Stimulated activated CD4-positive, alpha-beta T cell treated with anti-CD3 and anti-CD28 coated beads, TNF-alpha, amount 100 ng/mL, for 48 hours (primary cell): ENCODE measurements around the gene PEPD.

Source experiments
- DNase-seq, 3 donors: peaks; one replicate each; pipeline ENCODE4 v3.0.0-alpha.2; 2020; ENCODE audit warnings: low read depth in 3 of 3

PEPD gene

DNA sequence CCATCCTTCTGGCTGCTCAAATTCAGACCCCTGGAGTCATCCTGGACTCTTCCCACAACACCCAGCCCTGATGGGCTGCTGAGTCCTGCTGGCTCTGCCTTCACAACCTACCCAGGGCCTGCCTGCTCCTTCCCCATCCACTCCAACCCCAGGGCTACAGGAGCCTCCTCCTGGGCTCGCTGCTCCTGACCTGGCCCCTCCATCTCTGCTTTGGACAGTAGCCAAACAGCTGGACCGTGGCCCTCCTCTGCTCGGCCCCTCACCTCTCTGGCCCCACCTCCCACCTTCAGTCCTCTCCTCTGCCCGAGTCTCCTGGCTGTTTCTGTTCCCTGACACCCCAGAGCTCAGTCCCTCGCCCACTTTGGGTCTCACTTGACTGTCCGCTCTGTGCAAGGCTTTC is 81.3 kb downstream of the PEPD start:
- DNase-seq, result no peak

DNA sequence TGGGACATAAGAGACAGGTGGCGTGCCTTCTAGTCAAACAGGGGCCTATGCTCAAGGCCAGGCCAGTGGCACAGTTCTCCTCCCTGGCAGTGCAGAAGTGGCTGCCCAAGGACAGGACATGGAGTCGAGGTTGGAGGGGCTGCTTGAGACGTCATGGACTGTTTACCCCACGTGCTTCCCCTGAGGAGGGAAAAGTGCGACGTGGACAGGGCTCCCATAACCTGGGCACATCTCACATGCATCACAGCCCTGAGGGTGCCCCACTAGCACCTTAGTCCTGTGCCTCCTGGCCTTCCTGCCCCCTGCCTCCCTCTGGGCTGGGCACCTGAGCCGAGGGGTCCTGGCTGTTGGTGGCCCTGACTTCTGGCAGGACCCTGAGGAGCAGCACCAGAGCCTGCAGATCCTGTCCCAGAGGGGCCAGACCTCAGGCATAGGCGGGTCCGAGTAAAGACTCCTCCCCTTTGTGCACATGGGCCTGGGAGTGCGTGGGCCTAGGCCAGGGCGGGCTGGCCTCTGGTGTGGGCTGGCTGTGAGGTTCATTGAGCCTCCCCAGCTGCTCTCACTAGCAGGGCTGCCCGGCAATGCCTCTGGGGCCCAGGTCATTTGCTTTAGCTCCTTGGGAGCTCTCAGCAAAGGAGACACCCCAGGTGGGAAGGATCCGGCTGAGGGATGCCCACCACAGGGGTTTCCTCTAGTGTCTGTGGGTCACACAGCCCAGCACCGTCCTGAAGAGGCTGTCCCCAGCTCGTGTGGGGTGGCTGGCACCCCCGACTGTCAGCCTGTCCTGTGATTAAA is 82.4 kb downstream of the PEPD start:
- no peak for DNase-seq

DNA sequence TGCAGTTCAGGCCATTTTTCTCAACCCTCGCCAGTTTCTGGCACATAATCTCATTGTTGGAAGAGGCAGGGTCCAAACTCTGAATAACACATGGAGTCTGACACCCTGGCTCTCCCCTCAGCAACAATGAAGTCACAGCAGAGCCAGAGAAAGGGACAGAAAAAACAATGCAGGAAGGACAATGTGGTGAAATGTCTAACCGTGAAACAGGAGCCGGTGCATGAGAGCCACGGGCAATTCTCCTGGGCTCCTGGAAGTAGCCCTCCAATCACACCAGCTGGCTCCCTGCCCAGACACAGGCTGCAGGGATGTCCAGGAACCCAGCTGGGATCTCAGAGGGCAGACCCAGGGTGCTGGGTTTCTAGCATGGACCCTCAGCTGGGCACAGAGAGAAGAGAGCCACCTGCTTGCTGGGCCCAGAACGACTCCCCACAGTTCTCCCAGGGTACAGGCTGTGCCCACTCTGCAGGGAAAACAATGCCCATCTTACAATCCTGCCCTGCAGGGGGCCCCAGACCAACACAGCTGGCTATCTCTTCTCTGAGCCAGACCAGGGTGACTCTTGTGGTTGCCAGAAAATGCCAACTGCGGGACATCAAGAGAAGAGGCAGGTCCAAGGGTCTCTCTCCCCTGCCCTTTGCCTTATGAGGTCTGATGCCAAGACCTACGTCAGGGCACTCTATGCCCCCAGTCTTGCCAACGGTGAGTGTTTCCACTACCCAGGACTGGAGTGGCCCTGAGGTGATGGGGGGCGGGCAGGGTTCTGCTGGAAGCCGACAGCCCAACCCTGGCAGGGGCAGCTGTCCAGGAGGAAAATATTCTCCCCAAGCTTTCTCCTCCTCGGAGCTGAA is 83.5 kb downstream of the PEPD start:
- DNase-seq, result no peak

DNA sequence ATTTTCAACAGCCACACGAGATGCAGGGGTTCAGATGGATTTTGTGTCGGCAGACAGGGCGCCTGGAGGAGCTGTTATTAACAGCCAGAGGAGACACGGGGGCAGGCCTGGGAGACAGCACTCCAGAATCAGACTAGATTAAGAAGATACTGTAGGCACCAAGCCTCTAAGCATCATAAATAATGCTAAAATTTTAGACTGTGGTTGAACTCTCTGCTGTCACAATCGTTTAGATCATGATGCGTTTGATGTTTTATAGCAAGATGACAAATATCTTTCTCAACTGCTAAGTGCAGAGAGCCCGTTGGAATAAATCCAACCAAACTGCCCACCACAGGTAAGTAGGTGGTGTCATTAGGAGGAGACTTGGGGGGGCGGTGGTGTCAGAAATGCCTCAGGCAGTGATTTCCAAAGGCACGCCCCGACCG is 84.2 kb downstream of the PEPD start:
- no peak for DNase-seq

DNA sequence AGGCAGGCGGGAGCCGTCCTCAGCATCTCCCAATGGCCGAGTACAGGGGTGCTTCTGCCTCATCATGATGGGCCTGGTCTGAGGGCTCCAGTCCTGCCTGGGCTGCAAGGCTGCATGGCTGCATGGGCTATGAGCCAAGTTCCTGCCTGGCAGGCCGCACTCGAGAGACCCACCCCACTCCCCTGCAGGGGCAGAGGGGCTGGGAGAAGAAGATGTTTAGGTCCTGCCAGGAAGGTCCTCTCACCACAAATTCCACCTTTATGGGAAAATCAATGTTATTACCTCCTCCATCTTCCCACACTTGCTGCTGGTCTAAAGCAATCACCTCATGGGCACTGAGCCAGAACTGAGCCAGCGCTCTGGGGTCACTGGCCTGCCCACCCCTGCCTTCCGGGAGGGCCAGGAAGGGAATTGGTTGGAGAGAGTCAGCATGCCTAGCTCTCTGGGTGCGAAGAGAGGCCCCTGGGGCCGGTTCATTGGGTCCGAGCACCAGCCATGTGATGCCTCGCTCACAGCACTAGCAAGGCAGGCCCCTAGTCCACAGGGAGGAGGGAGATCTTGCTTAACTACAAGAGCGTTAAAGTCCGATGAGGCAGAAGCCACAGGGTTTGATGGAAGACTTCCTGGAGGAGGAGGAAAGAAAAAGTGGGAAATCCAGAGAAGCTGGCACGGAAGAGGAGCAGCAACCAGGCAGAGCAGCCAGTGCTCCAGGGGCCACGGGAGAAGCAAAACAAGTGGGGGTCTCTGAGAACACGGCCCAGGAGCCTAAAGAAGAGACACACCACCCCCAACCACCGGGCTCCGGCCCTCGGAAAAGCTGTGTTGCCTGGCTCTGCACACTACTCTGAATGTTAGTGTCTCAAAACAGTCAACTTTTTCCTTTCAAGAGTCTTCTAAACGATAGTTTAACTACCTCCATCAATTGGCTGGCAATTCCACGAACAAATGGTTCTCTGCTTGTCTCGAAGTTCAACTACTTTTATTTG is 84.9 kb downstream of the PEPD start:
- DNase-seq, result no peak

DNA sequence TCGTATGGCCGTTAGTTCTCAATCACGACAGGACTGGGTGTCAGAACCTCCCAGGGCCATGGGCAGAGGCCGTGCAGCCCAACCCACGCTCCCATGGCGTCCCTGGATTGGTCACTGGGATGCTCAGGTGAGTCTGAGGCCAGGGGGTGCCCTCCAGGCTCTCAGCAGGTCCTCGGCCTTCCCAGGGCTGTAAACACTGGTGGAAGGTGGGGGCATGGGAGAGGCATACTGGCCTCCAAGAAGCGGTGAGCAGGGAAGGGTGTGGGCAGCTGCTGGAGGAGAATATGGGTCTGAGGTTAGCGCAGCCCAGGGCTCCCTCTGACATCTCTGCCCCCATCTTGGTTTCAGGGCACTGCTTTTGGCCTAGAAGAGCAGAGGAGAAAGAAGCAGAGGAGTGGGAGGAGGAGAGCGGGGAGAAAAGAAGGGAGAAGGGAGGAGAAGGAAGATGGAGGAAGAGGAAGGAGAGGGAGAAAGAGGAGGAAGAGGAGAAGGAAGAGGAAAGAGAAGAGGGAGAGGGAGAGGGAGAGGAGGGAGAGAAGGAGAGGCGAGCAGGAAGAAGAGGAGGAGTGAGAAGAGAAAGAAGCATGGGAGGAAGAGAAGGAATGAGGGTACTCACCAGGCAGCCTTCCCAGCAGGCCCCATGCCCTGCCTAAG is 85.8 kb downstream of the PEPD start:
- DNase-seq, result no peak

DNA sequence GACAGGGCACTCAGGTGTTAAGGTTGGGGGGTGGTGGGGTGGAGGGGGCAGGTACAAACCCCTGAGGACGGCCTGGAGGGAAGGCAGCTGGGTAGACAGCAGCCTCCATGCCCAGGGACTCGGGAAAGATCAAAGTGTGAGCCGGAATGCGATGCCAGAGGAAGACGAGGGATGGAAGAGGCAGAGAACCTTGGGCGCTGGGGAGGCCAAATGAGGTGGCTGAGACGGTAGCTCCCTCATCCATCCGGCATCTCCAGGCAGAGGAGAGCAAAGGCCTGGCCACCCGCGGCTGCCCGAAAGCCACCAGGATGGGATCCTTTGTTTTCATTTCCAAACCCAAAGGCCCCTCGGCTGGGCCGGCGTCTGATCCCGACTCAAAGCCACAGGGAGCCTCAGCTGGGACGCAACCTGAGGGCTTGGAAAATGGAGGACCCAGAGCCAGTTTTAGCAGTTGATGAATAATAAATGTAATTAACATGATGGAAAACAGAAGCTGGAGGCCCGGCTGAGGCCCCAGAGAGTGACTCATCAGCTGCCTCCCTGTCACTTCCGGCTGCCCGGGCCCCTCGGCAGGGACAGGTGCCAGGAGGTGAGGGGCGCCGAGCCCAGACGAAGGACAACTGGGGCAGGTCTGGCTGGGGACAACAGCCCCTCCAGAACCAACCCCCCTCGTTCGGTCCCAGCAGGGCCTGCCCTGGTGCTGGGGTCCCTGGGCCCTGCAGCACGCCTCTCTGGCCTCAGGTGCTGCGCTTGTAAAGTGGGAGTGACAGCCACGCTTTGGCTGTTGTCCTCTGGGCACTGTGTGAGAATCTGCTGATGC is 86.5 kb downstream of the PEPD start:
- no peak for DNase-seq

DNA sequence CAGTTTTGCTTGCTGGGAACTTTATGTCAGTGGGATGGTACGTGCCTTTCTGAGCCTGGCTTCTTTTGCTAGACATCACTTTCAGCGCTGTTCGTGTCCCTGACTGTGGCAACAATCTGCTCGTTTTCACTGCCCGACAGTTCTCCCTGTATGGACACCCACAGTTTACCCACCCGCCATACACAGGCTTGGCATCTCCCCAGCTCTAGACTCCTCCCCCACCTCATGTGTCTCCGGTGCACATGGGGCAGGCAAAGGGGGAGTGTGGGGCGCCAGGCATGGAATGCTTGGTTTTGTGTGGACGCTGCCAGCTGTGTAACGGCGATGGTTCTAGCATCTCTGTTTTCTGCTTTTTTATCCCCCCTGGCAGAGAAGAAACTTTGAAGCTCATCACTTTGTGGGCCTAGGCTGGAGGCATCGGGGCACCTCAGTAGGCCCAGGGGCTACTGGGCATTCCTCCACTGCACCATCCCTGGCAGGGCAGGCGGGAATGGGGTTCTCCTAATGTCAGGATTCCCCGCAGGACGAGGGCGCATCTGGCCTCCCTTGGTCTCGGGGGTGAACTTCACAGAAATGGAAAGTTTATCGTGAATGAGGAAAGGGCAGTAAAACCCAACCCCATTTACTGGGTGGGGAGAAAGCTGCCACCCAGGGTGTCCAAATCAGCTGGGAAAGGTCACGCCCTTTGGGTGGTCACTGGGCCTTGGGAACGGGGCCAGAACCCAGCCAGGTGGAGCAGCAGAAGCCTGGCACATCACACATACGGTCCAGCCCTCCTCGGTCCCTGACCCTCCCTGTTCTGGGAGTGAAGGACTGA is 87.3 kb downstream of the PEPD start:
- DNase-seq, result no peak

DNA sequence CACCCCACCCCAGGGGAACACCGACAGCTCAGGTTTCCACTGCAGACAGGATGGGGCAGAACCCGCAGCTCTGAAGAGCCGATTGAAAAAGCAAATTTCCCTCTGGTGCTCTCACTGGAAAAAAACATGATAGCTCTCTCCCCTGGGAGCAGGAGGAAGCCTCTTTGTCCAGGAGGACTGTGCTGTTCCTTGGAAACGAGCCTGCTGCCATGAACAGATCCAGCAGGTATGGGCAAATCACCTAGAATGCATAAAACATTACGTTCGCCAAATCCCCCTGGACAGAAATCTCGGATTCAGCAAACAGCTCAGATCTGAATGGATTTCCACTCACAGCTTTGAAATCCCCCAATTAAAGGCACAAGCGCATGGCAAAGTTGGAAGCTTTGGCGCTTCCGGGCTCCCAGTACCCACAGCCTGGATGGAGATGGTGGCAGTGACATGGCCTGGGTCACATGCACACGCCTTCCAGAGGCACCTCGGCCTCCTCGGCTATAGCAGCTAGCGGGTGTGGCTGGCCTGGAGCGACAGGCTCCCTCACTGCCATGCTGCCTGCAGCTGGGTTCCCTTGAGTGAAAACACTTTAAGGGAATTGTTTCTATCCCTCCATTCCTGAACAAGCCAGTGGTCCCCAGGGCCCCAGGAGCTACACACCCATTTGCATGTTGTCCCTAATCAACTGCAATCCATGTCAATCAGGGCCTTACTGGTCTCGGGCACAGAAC is 89.0 kb downstream of the PEPD start:
- no peak for DNase-seq

DNA sequence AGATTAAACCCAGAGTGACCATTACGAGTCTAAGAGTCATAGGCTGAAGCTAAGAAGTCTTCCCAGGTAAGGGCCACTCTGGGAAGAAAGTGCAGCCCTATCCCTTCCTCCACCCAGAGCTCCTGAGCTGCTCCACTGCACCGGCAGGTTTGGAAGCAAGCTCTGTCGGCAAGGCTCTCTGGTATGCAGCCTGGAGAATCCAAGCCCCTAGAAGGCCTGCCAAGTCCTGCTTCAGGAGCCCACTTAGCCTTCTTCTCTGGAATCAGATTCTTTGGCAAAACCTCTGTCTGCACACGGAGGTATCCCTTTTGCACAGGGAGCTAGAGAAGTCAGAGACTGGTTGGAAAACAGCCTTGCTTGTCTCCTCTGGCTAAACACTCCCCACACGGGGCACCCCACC is 89.6 kb downstream of the PEPD start:
- no peak for DNase-seq

DNA sequence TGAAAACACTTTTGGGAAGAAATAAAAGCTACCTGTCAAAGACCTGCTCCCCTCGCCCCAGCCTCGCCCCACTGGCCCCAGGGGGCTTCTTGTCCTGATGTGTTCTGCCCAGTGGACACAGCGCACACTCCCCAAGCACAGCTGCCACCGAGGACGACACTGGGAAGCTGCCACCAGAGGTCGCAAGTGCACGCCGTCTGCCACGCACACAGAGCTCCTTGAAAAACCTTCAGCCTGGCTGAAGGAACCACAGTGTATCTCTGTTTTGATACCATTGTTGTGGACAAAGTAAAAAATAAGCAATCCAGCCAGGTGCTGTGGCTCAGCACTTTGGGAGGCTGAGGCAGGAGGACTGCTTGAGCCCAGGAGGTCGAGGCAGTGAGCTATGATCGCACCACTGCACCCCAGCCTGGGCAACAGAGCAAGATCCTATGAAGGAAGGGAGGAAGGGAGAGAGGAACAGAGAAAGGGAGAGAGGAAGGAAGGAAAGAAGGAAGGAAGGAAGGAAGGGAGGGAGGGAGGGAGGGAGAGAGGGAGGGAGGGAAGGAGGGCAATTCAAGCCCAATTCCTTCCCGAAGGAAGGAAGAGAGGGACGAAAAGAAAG is 90.8 kb downstream of the PEPD start:
- DNase-seq, result peak; percentile 37 to 58 (median 41)

DNA sequence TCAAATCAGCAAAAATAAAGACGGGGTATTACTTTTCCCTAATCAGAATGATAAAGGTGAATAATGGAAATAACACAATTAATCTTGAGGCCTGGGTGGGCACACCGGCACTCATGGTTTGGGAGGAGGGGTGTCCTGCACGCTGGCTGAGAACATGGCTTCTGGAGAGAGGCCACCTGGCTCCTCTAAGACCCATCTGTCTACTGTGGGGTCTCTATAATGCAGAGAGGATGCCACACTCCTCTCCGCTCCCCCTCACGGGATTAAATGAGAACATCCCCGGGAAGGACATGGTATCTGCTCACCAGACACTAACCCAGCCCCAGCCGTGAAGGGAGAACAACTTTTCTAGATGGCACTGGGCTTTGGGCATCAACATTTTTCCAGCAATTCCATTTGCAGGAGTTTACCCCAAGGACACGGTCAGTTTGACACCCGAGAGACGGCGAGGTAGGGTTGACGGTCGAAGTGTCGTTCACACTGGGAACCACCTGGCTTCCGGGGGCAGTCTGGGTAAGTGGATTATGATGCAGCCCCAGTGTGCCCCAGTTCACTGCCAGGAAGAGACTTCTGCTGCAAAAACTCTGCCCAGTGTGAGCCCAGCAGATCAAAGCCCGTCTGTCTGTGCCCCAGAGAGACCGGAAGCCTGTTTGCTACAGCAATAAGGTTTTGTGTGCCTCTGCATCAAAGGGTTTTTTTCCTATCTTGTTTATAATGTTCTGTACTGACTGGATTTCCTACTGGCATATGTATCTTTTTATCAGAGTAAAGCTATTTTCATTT is 91.5 kb downstream of the PEPD start:
- no peak for DNase-seq

DNA sequence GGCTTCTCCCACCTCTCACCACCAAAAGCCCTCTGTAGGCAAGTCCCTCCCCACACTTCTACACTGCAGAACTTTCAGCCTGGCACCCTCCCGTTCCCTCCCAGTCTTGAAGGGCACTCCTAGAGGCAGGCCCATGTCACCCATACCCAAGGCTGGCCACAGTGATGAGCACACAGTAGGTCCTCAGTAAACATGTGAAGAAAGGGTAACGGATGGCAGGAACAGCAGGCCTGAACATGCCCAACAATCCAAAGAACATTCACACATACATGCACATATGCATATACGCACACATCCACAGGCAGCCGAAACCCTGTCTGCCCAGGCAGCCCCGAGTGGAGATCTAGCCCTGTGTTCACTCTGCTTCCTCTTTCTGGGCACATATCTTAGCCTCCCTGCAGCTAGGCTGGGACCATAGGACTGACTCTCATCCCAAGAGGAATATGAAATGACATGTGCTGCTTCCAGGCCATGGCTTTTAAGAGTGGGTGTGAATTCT is 92.9 kb downstream of the PEPD start:
- DNase-seq, result no peak

DNA sequence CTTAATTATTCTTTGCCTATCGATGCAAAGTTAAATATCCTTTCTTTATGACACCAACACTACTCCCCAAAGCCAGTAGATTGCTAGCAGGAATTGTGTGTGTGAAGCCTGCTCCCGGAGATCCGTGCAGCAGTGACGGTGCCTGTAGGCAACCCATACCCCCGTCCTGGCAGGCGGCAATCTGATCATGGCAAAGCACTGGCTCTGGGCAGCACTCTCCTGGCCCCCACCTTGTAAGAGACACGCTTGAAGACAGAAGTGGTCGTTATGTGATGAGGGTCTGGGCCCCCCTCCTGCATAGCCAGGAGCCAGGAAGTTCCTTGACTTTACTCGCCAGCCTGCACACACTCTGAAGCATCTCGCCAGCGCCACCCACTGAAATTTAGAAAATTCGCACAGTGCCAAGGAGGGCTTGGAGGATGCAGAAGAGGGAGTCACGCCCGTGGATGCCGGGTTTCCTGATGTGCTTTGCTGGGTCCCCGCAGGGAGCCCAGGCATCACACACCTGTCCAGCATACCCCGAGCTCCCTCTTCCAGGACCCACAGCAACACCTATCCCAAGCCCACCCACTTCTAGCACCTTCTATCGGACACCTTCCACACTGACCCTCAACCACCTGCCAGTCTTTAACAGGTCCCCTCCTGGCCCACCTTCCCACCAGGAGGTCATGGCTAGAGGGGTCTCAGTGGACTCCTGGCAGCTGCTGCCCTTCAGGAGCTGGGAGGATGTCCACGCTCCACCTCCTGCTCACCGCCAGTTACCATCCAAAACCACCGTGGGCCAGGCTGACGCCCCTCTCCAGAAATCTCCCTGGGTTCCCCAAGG is 93.6 kb downstream of the PEPD start:
- DNase-seq, result no peak

DNA sequence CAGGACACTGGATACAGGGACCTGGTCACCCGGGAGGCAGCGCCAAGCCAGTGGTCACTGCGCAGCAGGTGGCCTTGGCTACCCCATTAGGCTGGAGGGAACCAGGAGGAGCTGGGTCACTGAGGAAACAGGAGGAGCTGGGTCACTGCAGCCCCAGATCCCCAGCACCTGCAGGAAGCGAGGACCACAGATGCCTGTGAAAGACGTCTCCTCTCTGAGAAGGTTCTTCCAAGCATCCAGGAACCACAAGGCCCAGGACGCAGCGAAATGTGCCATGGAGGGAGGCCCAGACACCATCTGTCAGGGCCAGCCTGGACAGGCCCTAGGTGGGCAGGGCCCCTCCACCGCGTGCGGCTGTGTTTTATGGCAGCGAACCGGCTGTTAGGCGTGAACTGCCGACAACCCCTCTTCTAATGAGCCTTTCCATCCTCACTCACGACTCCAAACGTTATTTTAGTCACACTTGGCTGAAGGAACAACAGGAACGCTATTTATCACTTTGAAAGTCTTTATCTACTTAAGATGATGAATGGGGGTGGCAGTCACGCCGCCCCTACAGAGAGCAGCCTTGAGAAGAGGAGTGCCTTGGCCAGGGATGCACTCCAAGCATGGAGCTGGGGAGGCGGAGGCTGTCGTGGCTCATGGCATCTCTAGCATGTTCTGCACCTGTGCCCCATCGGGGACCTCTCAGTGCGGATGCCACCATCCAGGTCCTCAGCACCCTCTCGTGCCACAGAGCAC is 94.8 kb downstream of the PEPD start:
- no peak for DNase-seq

DNA sequence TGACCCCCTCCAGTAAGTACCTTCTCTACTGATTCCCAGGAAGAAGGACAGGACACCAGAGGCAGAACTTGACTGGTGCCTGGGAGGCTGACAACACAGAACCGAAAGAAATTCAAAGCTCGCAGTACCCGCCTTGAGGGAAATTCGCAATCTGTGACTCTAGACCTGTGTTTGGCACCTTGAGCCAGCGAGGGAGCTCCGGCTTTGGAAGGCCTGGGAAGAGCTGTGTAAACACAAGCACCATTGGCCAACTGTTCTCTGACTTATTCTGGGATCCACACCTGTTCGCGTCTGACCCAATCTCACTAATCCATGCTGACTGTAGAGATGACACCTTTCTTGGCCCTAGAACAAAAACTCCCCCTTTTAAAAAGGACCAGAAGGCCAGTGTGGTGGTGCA is 97.4 kb downstream of the PEPD start:
- DNase-seq, result no peak
